Spleen (tissue), 11 donors: Measurements from ENCODE around the gene ELMO2. TPM values are rescaled to one million over a fixed set of nuclear protein-coding genes. Genes with fewer than 3 reads are reported as not detected.
A peak's percentile ranks its signal among the peaks of the same experiment; 100 is the strongest.

Experiments
- DNase-seq: peaks from one replicate; pipeline ENCODE4 v3.0.0-alpha.2; 2020
- H3K27ac ChIP-seq, 8 donors: fragments of 200-600 bp; sonication (generic) in 7 of 8; 1 replicate in 4 of 8; 2 replicates in 4 of 8; pipeline versions ENCODE4 v1.5.0 to v1.8.0; 2016 to 2021; ENCODE audit warnings: inconsistent platforms in 4 of 8, mild to moderate bottlenecking in 4 of 8, moderate library complexity in 1 of 8
- H3K27me3 ChIP-seq, 7 donors: fragments of 200-600 bp; sonication (generic) in 6 of 7; replicated peaks in 1 of 7; 1 replicate in 4 of 7; 2 replicates in 3 of 7; pipeline versions ENCODE4 v1.5.0 to v1.8.0; 2016 to 2021; ENCODE audit warnings: inconsistent platforms in 3 of 7, mild to moderate bottlenecking in 1 of 7
- H3K36me3 ChIP-seq, 6 donors: fragments of 200-600 bp; sonication (generic) in 5 of 6; 1 replicate in 4 of 6; 2 replicates in 2 of 6; pipeline versions ENCODE4 v1.5.0 to v1.8.0; 2016 to 2021; ENCODE audit warnings: inconsistent platforms in 2 of 6
- H3K4me1 ChIP-seq, 6 donors: fragments of 200-600 bp; sonication (generic) in 5 of 6; 1 replicate in 3 of 6; 2 replicates in 3 of 6; pipeline versions ENCODE4 v1.5.0 to v1.8.0; 2016 to 2021; ENCODE audit warnings: inconsistent platforms in 3 of 6
- H3K4me3 ChIP-seq, 8 donors: fragments of 200-600 bp; sonication (generic) in 7 of 8; 1 replicate in 4 of 8; 2 replicates in 4 of 8; pipeline versions ENCODE4 v1.5.0 to v1.8.0; 2016 to 2021; ENCODE audit warnings: inconsistent platforms in 4 of 8, mild to moderate bottlenecking in 4 of 8, moderate library complexity in 2 of 8
- H3K9me3 ChIP-seq, 8 donors: fragments of 200-600 bp; sonication (generic) in 7 of 8; 1 replicate in 4 of 8; 2 replicates in 4 of 8; pipeline versions ENCODE4 v1.5.0 to v1.8.0; 2016 to 2021; ENCODE audit warnings: inconsistent platforms in 4 of 8
- POLR2A ChIP-seq, 3 donors: fragments of 450-650 bp; IDR thresholded peaks; one replicate each; pipeline ENCODE4 v1.5.1; 2017; ENCODE audit warnings: antibody characterized with exemption in 3 of 3, mild to moderate bottlenecking in 1 of 3
- POLR2AphosphoS5 ChIP-seq, 3 donors: sonication (generic); formaldehyde crosslinking; IDR thresholded peaks; one replicate each; pipeline ENCODE4 v1.5.1; 2017; ENCODE audit warnings: antibody characterized with exemption in 3 of 3
- WGBS, 5 donors: extraction: QIAGEN DNeasy Blood & Tissue Kit in 3 of 5; methylation state at CpG; one replicate each; pipeline versions ENCODE4 v1.1.5 to v1.1.7; 2013 to 2018; 5-methylcytosine and 5-hydroxymethylcytosine counted together
- intact Hi-C: fragments of 100-400 bp; cut with DNase I; formaldehyde crosslinking; loops from one replicate; pipeline ENCODE4 v1.15.0; 2023; ENCODE audit warnings: low total_unique reads
- polyA plus RNA-seq, 3 donors: library from polyadenylated mRNA; stranded (reverse); fragments of 200-250 nt; gene quantifications; one replicate each; pipeline ENCODE4 v1.2.1, GENCODE V29; 2013
- total RNA-seq, 7 donors: library from RNA; depleted of rRNA in 3 of 7; stranded (reverse); fragments of >200 nt in 3 of 7; fragmentation: NEBNext Ultra II Directional in 4 of 7; extraction: Animal tissue kit (Norgen Biotek cat#: 25700) in 4 of 7; gene quantifications; one replicate each; pipeline versions ENCODE4 v1.1.0 to v1.2.1, GENCODE V29; 2016 to 2021
- TF ChIP-seq, protein P1 (sequence below), 11 experiments: fragments of 200-600 bp in 7 of 11; fragments of 450-650 bp in 4 of 11; sonication (generic) in 4 of 11; IDR thresholded peaks in 8 of 11; conservative IDR thresholded peaks in 3 of 11; 1 replicate in 7 of 11; 2 replicates in 4 of 11; pipeline versions ENCODE4 v1.4.0 to v1.8.0; 2016 to 2021; ENCODE audit warnings: antibody characterized with exemption in 11 of 11, inconsistent platforms in 4 of 11, mild to moderate bottlenecking in 1 of 11
- donor health status: healthy with polysubstance abuse.
- donor health status: DM: no; HTN: no; CAD: no; lungs with moderate emphysema.
- donor health status: DM: no; HTN: no; CAD: no.
- donor health status: Bipolar disorder and iron deficiency.
- donor health status: healthy.
- donor health status: DM: no; HTN: no; CAD: no.
- donor health status: DM: yes; HTN: yes; CAD: no.

The ELMO2 gene
- total and polyA plus RNA-seq, 10 donors, result 17.2 to 80.2 (median 61.0) TPM

DNA sequence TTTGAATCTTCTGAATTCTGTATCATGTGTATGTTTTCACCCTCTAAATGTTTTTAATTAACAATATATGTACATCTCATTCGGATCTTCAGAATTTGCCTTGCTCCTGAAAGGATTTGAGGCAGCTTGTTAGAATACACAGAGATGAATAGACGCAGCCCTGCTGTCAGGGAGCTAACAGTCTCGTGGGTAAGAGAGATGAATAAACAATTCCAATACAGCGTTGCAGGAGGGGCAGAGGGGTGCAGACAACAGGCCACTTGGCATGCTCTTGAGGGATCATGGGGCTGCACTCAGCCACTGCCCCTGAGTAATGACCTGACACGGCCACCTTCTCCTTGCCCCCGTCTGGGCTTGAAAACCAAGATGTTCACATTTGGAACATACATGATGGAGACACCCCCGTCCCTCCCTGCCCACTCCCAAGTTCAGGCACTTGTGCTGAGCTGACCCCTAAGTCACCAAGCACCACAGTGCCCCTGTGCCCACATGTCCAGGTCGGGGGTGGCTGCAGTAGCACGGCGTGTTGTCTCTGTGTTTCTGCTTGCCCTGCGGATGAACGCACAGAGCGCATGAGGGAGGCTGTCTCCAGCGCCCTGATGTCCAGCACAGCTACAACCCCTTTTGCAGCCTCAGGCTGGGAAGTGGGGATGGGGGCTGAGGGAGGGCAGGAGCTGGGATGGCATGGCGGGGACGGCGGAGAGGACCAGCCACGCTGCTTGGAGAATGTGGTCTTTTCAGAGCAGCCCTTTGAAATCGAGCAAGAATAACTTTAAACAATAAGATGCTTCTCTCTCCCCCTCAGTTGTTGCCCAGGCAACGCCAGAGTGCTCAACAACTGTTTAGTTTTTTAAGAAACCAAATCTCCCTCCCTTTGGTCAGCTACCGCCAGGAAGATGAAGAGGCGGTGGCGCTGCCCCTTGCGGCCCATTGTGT, 65.1 kb downstream of the ELMO2 start:
- intact Hi-C loops, result no loop called here
- no peak for DNase-seq
- 57 to 77% (median 65%) methylated on average over 23 to 24 of the region's 24 CpGs for WGBS, 5 donors
- Histone ChIP-seq H3K9me3 (no peaks in the 10 kb centered on the region), H3K4me1 (peaks cover 0 to 20% (median 11%) of the 10 kb centered on the region in 6 donors), H3K4me3 (no peak overlapping the region), H3K36me3 (peaks cover 0 to 8% (median 0%) of the 10 kb centered on the region in 6 donors), H3K27ac (no peak overlapping the region), H3K27me3 (peaks cover 0 to 77% (median 21%) of the 10 kb centered on the region in 7 donors)
- peak in 1 of 3 donors; percentile 41 for TF ChIP-seq POLR2AphosphoS5 (IDR thresholded peaks at IDR 0.05)
- TF ChIP-seq, protein P1, sequence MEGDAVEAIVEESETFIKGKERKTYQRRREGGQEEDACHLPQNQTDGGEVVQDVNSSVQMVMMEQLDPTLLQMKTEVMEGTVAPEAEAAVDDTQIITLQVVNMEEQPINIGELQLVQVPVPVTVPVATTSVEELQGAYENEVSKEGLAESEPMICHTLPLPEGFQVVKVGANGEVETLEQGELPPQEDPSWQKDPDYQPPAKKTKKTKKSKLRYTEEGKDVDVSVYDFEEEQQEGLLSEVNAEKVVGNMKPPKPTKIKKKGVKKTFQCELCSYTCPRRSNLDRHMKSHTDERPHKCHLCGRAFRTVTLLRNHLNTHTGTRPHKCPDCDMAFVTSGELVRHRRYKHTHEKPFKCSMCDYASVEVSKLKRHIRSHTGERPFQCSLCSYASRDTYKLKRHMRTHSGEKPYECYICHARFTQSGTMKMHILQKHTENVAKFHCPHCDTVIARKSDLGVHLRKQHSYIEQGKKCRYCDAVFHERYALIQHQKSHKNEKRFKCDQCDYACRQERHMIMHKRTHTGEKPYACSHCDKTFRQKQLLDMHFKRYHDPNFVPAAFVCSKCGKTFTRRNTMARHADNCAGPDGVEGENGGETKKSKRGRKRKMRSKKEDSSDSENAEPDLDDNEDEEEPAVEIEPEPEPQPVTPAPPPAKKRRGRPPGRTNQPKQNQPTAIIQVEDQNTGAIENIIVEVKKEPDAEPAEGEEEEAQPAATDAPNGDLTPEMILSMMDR (IDR thresholded peaks at IDR 0.05 in 8 of 11, conservative IDR thresholded peaks at IDR 0.05 in 3 of 11), result no peak

DNA sequence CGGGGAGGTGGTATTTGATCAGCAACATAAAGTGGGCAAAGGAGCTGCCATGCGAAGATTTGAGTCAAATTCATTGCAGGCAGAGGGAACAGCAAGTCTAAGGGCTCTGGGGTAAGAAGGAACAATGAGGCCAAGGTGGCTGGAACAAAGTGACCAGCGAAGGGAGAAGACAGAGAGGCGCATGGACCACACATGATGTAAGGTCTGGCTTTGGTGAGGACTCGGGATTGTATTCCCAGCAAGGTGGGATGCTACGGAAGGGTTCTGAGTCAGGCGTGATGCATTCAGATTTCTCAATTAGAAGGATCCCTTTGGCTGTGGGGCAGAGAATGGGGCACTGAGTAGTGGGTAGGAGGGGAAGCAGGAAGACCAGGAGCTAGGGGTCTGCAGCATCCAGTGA, 67.4 kb downstream of the ELMO2 start:
- no peak for TF ChIP-seq POLR2AphosphoS5 (IDR thresholded peaks at IDR 0.05)
- TF ChIP-seq, protein P1 (IDR thresholded peaks at IDR 0.05 in 8 of 11, conservative IDR thresholded peaks at IDR 0.05 in 3 of 11), result no peak
- TF ChIP-seq POLR2A (IDR thresholded peaks at IDR 0.05), result no peak
- H3K9me3 ChIP-seq, result no peaks in the 10 kb centered on the region
- H3K27ac ChIP-seq, result no peak overlapping the region
- intact Hi-C loops, result no loop called here
- peaks cover 0 to 17% (median 11%) of the 10 kb centered on the region in 6 donors for H3K4me1 ChIP-seq
- no peak overlapping the region for H3K4me3 ChIP-seq
- peaks cover 0 to 97% (median 28%) of the 10 kb centered on the region in 7 donors for H3K27me3 ChIP-seq
- WGBS, 5 donors, result 75 to 86% (median 84%) methylated on average over 7 of the region's 7 CpGs
- no peaks in the 10 kb centered on the region for H3K36me3 ChIP-seq
- DNase-seq, result no peak

DNA sequence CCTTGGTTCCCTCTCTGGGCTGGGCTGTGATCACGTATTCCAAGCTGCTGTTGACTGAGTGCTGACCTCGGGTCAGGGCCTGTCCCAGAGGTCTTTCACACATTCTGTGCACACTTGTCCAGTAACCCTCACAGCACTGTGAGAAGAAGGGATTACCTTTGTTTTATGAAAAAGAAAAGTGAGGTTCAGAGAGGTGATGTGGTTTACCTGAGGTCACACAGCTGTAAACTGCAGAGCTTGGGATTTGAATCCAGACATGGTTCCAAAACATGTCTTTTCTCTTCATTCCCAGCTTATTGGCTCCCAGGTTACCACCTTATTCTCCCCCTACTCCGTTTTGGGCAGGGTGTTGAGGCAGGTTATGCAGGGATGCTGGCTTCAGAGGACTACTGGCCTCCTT, 69.7 kb downstream of the ELMO2 start:
- no peak overlapping the region for H3K4me3 ChIP-seq
- TF ChIP-seq POLR2AphosphoS5 (IDR thresholded peaks at IDR 0.05) (no peak), POLR2A (IDR thresholded peaks at IDR 0.05) (no peak)
- TF ChIP-seq, protein P1 (IDR thresholded peaks at IDR 0.05 in 8 of 11, conservative IDR thresholded peaks at IDR 0.05 in 3 of 11), result no peak
- H3K9me3 ChIP-seq, result no peaks in the 10 kb centered on the region
- no peaks in the 10 kb centered on the region for H3K4me1 ChIP-seq
- no peak overlapping the region for H3K27ac ChIP-seq
- no peak for DNase-seq
- WGBS, 5 donors, result 52 to 66% (median 55%) methylated on average over 3 of the region's 3 CpGs
- intact Hi-C loops, result no loop called here
- H3K36me3 ChIP-seq, result no peaks in the 10 kb centered on the region
- H3K27me3 ChIP-seq, result peaks cover 0 to 97% (median 28%) of the 10 kb centered on the region in 7 donors

DNA sequence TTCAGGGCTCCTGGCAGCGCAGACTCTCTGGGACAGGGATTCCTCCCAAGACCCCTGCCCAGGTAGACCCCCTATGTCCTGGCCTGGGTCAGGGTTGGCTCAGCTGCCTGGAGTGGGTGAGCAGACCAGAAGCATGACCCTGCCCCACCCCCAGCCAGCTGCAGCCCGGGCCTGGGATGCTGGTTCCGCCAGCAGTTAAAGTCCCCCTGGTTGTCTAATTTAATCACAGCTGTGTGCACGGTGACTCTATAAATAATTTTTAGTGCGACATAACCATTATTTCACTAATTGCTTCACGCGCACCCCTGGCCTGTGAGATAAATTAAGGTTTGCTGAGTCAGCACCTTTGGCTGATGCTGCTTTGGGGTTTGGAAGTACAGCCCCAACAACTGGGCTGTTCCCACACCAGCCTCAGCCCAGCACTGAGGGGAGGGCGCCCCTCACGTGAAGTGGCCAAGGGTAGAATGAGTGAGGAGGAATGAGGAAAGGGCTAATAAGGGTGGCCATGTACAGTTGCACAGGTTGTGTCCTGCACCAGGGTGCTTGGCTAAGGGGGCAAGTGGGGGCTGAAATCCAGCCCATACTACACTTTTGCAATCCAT, 72.0 kb downstream of the ELMO2 start:
- DNase-seq, result no peak
- Histone ChIP-seq H3K27ac (no peak overlapping the region), H3K36me3 (no peaks in the 10 kb centered on the region), H3K4me1 (no peaks in the 10 kb centered on the region), H3K27me3 (peaks cover 0 to 97% (median 34%) of the 10 kb centered on the region in 7 donors), H3K9me3 (no peaks in the 10 kb centered on the region), H3K4me3 (no peak overlapping the region)
- 32 to 41% (median 37%) methylated on average over 9 of the region's 9 CpGs for WGBS, 5 donors
- TF ChIP-seq, protein P1 (IDR thresholded peaks at IDR 0.05 in 8 of 11, conservative IDR thresholded peaks at IDR 0.05 in 3 of 11), result no peak
- TF ChIP-seq POLR2AphosphoS5 (IDR thresholded peaks at IDR 0.05) (no peak), POLR2A (IDR thresholded peaks at IDR 0.05) (no peak)
- intact Hi-C loops, result no loop called here
